Measurements from ENCODE around the gene DPM3. TPM values are rescaled to one million over a fixed set of nuclear protein-coding genes. Genes with fewer than 3 reads are reported as not detected.

DPM3 gene
- total RNA-seq, 1 donor from 2014 or later, result 71.1 TPM

DNA sequence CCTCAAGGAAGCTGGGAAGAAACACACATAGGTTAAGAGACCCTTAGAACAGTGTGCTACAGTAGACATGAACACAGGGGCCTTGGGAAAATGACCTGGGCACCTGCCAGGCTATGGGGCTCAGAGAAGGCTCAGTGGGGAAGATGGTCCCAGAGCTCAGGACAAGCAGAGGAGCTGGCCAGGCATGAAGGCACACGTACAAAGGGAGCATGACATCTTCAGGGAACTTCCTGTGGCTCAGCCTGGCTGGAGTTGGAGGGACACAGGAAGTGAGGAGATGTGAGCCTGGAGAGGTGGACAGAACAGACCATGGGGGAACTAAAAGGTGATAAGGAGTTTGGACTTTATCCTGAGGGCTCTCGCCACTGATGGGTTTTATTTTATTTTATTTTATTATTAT lies 8.5 kb downstream of the DPM3 start:
- no peak for ATAC-seq
- no peaks in the 10 kb centered on the region for H3K9me3 ChIP-seq

DNA sequence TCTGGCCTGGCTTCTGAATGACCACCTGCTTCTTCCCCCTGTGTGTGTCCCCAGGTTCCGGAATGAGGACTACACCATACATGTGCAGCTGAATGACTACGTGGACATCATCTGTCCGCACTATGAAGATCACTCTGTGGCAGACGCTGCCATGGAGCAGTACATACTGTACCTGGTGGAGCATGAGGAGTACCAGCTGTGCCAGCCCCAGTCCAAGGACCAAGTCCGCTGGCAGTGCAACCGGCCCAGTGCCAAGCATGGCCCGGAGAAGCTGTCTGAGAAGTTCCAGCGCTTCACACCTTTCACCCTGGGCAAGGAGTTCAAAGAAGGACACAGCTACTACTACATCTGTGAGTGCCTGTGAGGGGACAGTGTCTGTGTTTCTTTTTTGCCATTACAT lies 9.0 kb downstream of the DPM3 start:
- peak; percentile 76 for DNase-seq
- no peak for TF ChIP-seq CTCF (IDR thresholded peaks at IDR 0.05)
- H3K4me3 ChIP-seq, result peak overlapping the region; percentile 64
- H3K27me3 ChIP-seq, result peaks cover 10% of the 10 kb centered on the region
- peaks cover 38% of the 10 kb centered on the region for H3K4me1 ChIP-seq
- H3K9me3 ChIP-seq, result no peaks in the 10 kb centered on the region
- ATAC-seq, result no peak
- peak overlapping the region; percentile 52 for H3K27ac ChIP-seq
- intact Hi-C loops (cut with DNase I), result no loop called here
- H3K36me3 ChIP-seq, result peaks cover 32% of the 10 kb centered on the region

More for the DNA sequence above, 8.5 kb downstream of the DPM3 start:
- Histone ChIP-seq H3K27ac (peak overlapping the region; percentile 52), H3K4me1 (peaks cover 37% of the 10 kb centered on the region), H3K4me3 (peak overlapping the region; percentile 64), H3K36me3 (peaks cover 32% of the 10 kb centered on the region), H3K27me3 (peaks cover 9% of the 10 kb centered on the region)
- no peak for TF ChIP-seq CTCF (IDR thresholded peaks at IDR 0.05)
- DNase-seq, result no peak
- intact Hi-C loops (cut with DNase I), result no loop called here

DNA sequence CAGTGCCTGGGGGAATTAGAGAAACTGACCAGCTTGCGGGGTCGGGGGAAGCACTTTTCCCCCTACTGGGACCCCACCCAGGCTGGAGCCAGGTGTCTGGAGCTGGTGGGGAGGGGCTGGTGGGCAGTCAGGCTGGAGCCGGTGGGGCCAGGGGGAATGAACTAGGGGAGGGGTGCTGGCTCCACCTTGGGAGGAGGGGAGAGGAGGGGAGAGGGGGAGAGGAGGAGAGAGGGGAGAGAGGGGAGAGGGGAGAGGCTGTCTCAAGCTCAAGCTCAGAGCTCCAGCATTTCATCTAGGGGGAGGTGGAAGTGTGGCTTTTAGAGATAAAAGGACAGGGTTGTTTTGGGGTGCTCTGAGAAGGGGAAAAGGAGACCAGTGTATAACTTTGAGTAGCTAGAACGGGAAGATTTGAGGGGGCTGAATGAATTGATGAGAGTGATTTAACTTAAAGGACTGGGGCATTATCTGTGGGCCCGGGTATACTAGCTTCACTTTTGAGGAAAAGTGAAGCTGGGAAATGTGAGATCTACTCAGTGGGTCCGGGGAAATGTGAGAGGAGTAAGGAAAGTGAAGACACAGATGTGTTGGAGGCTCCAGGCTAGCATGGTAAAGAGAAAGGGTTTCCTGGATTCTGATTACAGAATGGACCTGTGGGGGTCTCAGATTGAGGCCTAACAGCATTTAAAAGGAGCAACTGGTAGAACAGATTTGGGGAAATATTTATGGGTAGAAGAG lies 9.9 kb downstream of the DPM3 start:
- DNase-seq (no peak), ATAC-seq (no peak)
- H3K9me3 ChIP-seq, result no peaks in the 10 kb centered on the region
- peaks cover 45% of the 10 kb centered on the region for H3K4me1 ChIP-seq
- intact Hi-C loops (cut with DNase I), result no loop called here
- peaks cover 10% of the 10 kb centered on the region for H3K27me3 ChIP-seq
- peaks cover 32% of the 10 kb centered on the region for H3K36me3 ChIP-seq
- TF ChIP-seq CTCF (IDR thresholded peaks at IDR 0.05), result no peak
- peak overlapping the region; percentile 64 for H3K4me3 ChIP-seq
- H3K27ac ChIP-seq, result peak overlapping the region; percentile 87

GRCh38 chr1:155128755-155129473 lies 11.4 kb downstream of the DPM3 start:
- peak; percentile 72 for DNase-seq
- no peak for TF ChIP-seq CTCF (IDR thresholded peaks at IDR 0.05)
- Histone ChIP-seq H3K36me3 (peaks cover 25% of the 10 kb centered on the region), H3K4me1 (peaks cover 39% of the 10 kb centered on the region), H3K4me3 (peak overlapping the region; percentile 64), H3K9me3 (no peaks in the 10 kb centered on the region), H3K27ac (peak overlapping the region; percentile 87), H3K27me3 (peaks cover 10% of the 10 kb centered on the region)
- peak; percentile 1 for ATAC-seq
- intact Hi-C loops (cut with DNase I), result loop anchor here (5.0 kb wide), 1 partner anchor 37 kb away; no protein-coding TSS in a partner anchor

DNA sequence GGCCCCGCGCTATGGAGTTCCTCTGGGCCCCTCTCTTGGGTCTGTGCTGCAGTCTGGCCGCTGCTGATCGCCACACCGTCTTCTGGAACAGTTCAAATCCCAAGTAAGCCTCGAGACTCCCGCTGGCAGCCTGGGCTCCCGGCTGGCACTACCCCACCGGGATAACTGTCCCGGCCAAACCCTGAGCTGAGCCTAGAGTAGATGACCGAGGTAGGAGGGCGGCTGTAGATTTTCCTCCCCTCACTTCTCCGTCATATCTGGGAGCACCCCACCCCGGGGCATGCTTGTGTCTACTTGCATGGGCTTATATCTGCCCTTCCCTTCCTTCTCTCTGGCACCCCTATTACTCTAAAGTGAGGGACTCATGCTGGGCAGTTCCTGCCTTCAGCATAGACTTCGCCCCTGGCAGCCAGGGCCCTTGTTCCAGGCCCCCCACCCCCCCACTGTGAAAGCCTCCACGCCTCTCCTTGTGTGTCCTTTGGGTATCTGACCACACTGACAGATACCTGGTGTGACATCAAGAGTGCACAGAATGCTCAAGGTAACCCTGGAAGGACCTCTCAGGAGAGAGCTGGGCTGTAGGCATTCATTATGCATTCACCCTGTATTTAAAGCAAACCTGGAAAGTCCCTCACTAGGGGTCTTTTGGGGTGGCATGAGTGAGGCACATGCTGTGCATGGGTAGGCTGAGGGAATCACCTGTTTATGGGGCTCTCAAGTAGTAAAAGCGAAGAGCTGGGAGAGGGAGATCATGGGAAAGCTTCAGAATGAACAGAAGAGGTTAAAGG lies 12.2 kb downstream of the DPM3 start:
- Histone ChIP-seq H3K9me3 (no peaks in the 10 kb centered on the region), H3K27me3 (peaks cover 10% of the 10 kb centered on the region), H3K4me1 (peaks cover 39% of the 10 kb centered on the region), H3K36me3 (peaks cover 17% of the 10 kb centered on the region), H3K4me3 (peak overlapping the region; percentile 64), H3K27ac (peak overlapping the region; percentile 87)
- no peak for TF ChIP-seq CTCF (IDR thresholded peaks at IDR 0.05)
- intact Hi-C loops (cut with DNase I), result loop anchor here (5.0 kb wide), 1 partner anchor 36 kb away; no protein-coding TSS in a partner anchor
- ATAC-seq, result no peak
- no peak for DNase-seq

Data from upper lobe of right lung (tissue), 1 donor.